Melanocyte of skin (primary cell): Measurements from ENCODE around the gene ID1. TPM values are rescaled to one million over a fixed set of nuclear protein-coding genes. Genes with fewer than 3 reads are reported as not detected.

Experiments
- small RNA-seq, 2 donors: library from RNA; depleted of rRNA; stranded (forward); fragments of <200 nt; gene quantifications; one replicate each; pipeline ENCODE3, GENCODE V24; 2012
- total RNA-seq, 2 donors: library from RNA; depleted of rRNA; stranded (reverse); fragments of >200 nt; gene quantifications; 2 replicates each; pipeline ENCODE4 v1.2.3, GENCODE V29; 2012

ID1 gene
- under 1 TPM; 0.33 to 0.69 TPM for total RNA-seq

GRCh38 chr20:31605031-31605901 is at the start of gene ID1:
ID1 (plus strand) TSS chr20:31605289; CDS start chr20:31605388, 99 bp downstream.

GRCh38 chr20:31637660-31638059 is 32.6 kb downstream of the ID1 start, which contains the start of gene COX4I2:
COX4I2 (plus strand) TSS chr20:31637912; CDS start chr20:31639018, 1,106 bp downstream.

Small RNA genes within 50 kb of the gene (small RNA-seq; reads per million reads assigned to genes)
- gene MIR3193: 0 reads per million in 2 donors

Other genes with a start within 250 kb of the ID1 start
- not detected for gene DEFB118, start 236.7 kb upstream of the ID1 start, total RNA-seq
- not detected for gene DEFB119, start 214.7 kb upstream of the ID1 start, total RNA-seq
- not detected for gene DEFB121, start 199.1 kb upstream of the ID1 start, total RNA-seq
- gene DEFB123, start 164.7 kb upstream of the ID1 start, total RNA-seq: not detected
- not detected for gene DEFB124, start 130.2 kb upstream of the ID1 start, total RNA-seq
- gene REM1, start 130.0 kb upstream of the ID1 start, total RNA-seq: not detected
- gene HM13, start 90.8 kb upstream of the ID1 start, total RNA-seq: 100 to 1,000 TPM in 1 of 2 donors, 10 to 100 TPM in 1; 87.8 to 102 TPM
- not detected for gene COX4I2, start 32.6 kb downstream of the ID1 start, total RNA-seq
- 10 to 100 TPM; 56.9 to 81.2 TPM for gene BCL2L1, start 117.6 kb downstream of the ID1 start, total RNA-seq
- 10 to 100 TPM; 47.1 to 88.9 TPM for gene TPX2, start 134.0 kb downstream of the ID1 start, total RNA-seq
- under 1 TPM; under 0.01 to 0.34 TPM for gene MYLK2, start 214.1 kb downstream of the ID1 start, total RNA-seq
- gene FOXS1, start 240.3 kb downstream of the ID1 start, total RNA-seq: not detected